H1 (cell line): ENCODE measurements around the gene MYBL2. TPM values are rescaled to one million over a fixed set of nuclear protein-coding genes. Genes with fewer than 3 reads are reported as not detected.

Experiments used
- CTCF ChIA-PET: fragments of 300-600 bp; sonication (Branson Sonifier 250); formaldehyde crosslinking; loops from one replicate; lab custom pipeline; 2021; ENCODE audit not compliant: partially characterized antibody; lab: Charles Lee
- POLR2A ChIA-PET: fragments of 300-600 bp; sonication (Branson Sonifier 250); formaldehyde crosslinking; loops from one replicate; lab custom pipeline; 2021; ENCODE audit warnings: inconsistent platforms; ENCODE audit not compliant: partially characterized antibody; lab: Charles Lee
- DNase-seq, 2 experiments: peaks; one replicate each; pipeline versions ENCODE4 v3.0.0 to v3.0.0-alpha.2; 2010 to 2022; ENCODE audit warnings: low spot score in 2 of 2, low read depth in 1 of 2, mixed read lengths in 1 of 2
- FAIRE-seq: peaks from 2 replicates; lab custom pipeline; 2011; peaks lifted over from hg19 to GRCh38; lab: Jason Lieb, UNC
- H2AFZ ChIP-seq: 2 replicates; pipeline ENCODE4 v1.8.1; 2012; ENCODE audit warnings: low read length, inconsistent platforms
- H2AK5ac ChIP-seq: 2 replicates; pipeline ENCODE4 v1.6.1; 2013; ENCODE audit warnings: low read depth, low read length
- H2BK120ac ChIP-seq: replicated peaks from 2 replicates; pipeline ENCODE3; 2013; ENCODE audit warnings: low read depth, low read length, inconsistent platforms
- H2BK12ac ChIP-seq: 2 replicates; pipeline ENCODE4 v1.6.1; 2013; ENCODE audit warnings: low read depth, low read length
- H2BK15ac ChIP-seq: 2 replicates; pipeline ENCODE4 v1.6.1; 2013; ENCODE audit warnings: low read length
- H2BK20ac ChIP-seq: 2 replicates; pipeline ENCODE4 v1.6.1; 2013; ENCODE audit warnings: low read length
- H2BK5ac ChIP-seq: 2 replicates; pipeline ENCODE4 v1.6.1; 2013; ENCODE audit warnings: low read depth, low read length
- H3K14ac ChIP-seq: 2 replicates; pipeline ENCODE4 v1.6.1; 2013; ENCODE audit warnings: inconsistent platforms; ENCODE audit not compliant: insufficient read length
- H3K18ac ChIP-seq: 2 replicates; pipeline ENCODE4 v1.6.1; 2013; ENCODE audit warnings: low read length; ENCODE audit errors: extremely low read depth
- H3K23ac ChIP-seq: 2 replicates; pipeline ENCODE4 v1.6.1; 2013; ENCODE audit warnings: inconsistent platforms; ENCODE audit not compliant: insufficient read length
- H3K23me2 ChIP-seq: 2 replicates; pipeline ENCODE4 v1.6.1; 2013; ENCODE audit warnings: low read depth, low read length
- H3K27ac ChIP-seq: 2 replicates; pipeline ENCODE4 v1.6.1; 2011; ENCODE audit warnings: low read depth, low read length, inconsistent platforms
- H3K27me3 ChIP-seq, 4 experiments: replicated peaks in 1 of 4; 1 replicate in 1 of 4; 2 replicates in 3 of 4; pipeline versions ENCODE4 v1.6.1 to v1.8.1; 2011 to 2013; ENCODE audit warnings: low read length in 3 of 4, mild to moderate bottlenecking in 3 of 4, inconsistent platforms in 2 of 4, mixed read lengths in 2 of 4, moderate library complexity in 1 of 4; ENCODE audit not compliant: control insufficient read depth in 3 of 4, insufficient read depth in 3 of 4; ENCODE audit errors: extremely low read depth in 1 of 4
- H3K36me3 ChIP-seq, 4 experiments: 2 replicates each; pipeline versions ENCODE4 v1.6.1 to v1.8.1; 2011 to 2013; ENCODE audit warnings: mild to moderate bottlenecking in 4 of 4, low read length in 3 of 4, moderate library complexity in 2 of 4, control low read depth in 1 of 4, inconsistent platforms in 1 of 4; ENCODE audit not compliant: insufficient read depth in 4 of 4, control insufficient read depth in 2 of 4
- H3K4ac ChIP-seq: replicated peaks from 2 replicates; pipeline ENCODE3; 2013; ENCODE audit warnings: low read length, low read depth, mixed read lengths, inconsistent platforms; ENCODE audit not compliant: insufficient read length
- H3K4me1 ChIP-seq, 4 experiments: replicated peaks in 1 of 4; 1 replicate in 1 of 4; 2 replicates in 3 of 4; pipeline versions ENCODE4 v1.6.1 to v1.8.1; 2011 to 2013; ENCODE audit warnings: low read length in 3 of 4, inconsistent platforms in 2 of 4, mixed read lengths in 1 of 4; ENCODE audit not compliant: insufficient read depth in 4 of 4, control insufficient read depth in 3 of 4
- H3K4me2 ChIP-seq, 2 experiments: 2 replicates each; pipeline versions ENCODE4 v1.6.1 to v1.8.1; 2011 to 2013; ENCODE audit warnings: low read depth in 2 of 2, low read length in 2 of 2, control low read depth in 1 of 2, inconsistent platforms in 1 of 2, mild to moderate bottlenecking in 1 of 2; ENCODE audit not compliant: insufficient read depth in 1 of 2
- H3K4me3 ChIP-seq, 4 experiments: fragments of 200-600, 300-600 bp in 1 of 4; sonication (generic), shearing (Covaris generic), sonication (Bioruptor Twin) in 1 of 4; 2 replicates each; pipeline versions ENCODE4 v1.5.1 to v1.8.1; 2011 to 2016; ENCODE audit warnings: low read length in 4 of 4, low read depth in 3 of 4, control low read depth in 2 of 4, inconsistent platforms in 2 of 4, mild to moderate bottlenecking in 2 of 4, mixed read lengths in 1 of 4, moderate library complexity in 1 of 4; ENCODE audit not compliant: insufficient read depth in 2 of 4; ENCODE audit errors: extremely low read depth in 1 of 4
- H3K56ac ChIP-seq: replicated peaks from 2 replicates; pipeline ENCODE3; 2013; ENCODE audit warnings: low read depth, mild to moderate bottlenecking, mixed read lengths, low read length, inconsistent platforms; ENCODE audit not compliant: insufficient read length
- H3K79me1 ChIP-seq: 2 replicates; pipeline ENCODE4 v1.6.1; 2013; ENCODE audit warnings: low read depth, low read length, control low read depth
- H3K79me2 ChIP-seq, 2 experiments: 2 replicates each; pipeline versions ENCODE4 v1.6.1 to v1.8.1; 2012 to 2013; ENCODE audit warnings: low read length in 2 of 2, mild to moderate bottlenecking in 2 of 2, inconsistent platforms in 1 of 2; ENCODE audit not compliant: insufficient read depth in 2 of 2, control insufficient read depth in 1 of 2
- H3K9ac ChIP-seq, 4 experiments: replicated peaks in 1 of 4; 1 replicate in 1 of 4; 2 replicates in 3 of 4; pipeline versions ENCODE4 v1.6.1 to v1.8.1; 2011 to 2013; ENCODE audit warnings: low read depth in 3 of 4, low read length in 3 of 4, control low read depth in 2 of 4, mild to moderate bottlenecking in 2 of 4, moderate library complexity in 2 of 4, inconsistent platforms in 1 of 4; ENCODE audit errors: extremely low read depth in 1 of 4
- H3K9me3 ChIP-seq, 2 experiments: 2 replicates each; pipeline versions ENCODE4 v1.6.1 to v1.8.1; 2012 to 2013; ENCODE audit warnings: mild to moderate bottlenecking in 2 of 2, moderate library complexity in 2 of 2, control low read depth in 1 of 2, inconsistent platforms in 1 of 2, low read depth in 1 of 2, low read length in 1 of 2, mixed read lengths in 1 of 2; ENCODE audit not compliant: insufficient read depth in 2 of 2
- H4K20me1 ChIP-seq, 2 experiments: replicated peaks in 1 of 2; 2 replicates each; pipeline versions ENCODE3 to v1.8.1; 2011 to 2013; ENCODE audit warnings: inconsistent platforms in 2 of 2, low read length in 2 of 2, mild to moderate bottlenecking in 1 of 2; ENCODE audit not compliant: insufficient read depth in 2 of 2, control insufficient read depth in 1 of 2
- H4K5ac ChIP-seq: 2 replicates; pipeline ENCODE4 v1.6.1; 2013; ENCODE audit warnings: low read length, low read depth, mixed read lengths, inconsistent platforms; ENCODE audit not compliant: insufficient read length
- H4K8ac ChIP-seq: 2 replicates; pipeline ENCODE4 v1.8.0; 2013; ENCODE audit warnings: mild to moderate bottlenecking, moderate library complexity, low read length, inconsistent platforms; ENCODE audit not compliant: insufficient read depth; ENCODE audit errors: extremely low read depth
- H4K91ac ChIP-seq: replicated peaks from 2 replicates; pipeline ENCODE3; 2013; ENCODE audit warnings: low read length, mixed read lengths, inconsistent platforms; ENCODE audit not compliant: insufficient read length
- CBX5 ChIP-seq: fragments of 300-800, 300-1000 bp; sonication (generic); IDR thresholded peaks from 2 replicates; pipeline ENCODE4 v1.7.1; 2016; ENCODE audit warnings: antibody characterized with exemption, low read length, low read depth
- CEBPB ChIP-seq: IDR thresholded peaks from 2 replicates; pipeline ENCODE4 v1.6.1; 2012; ENCODE audit warnings: low read depth, low read length
- CHD1 ChIP-seq: IDR thresholded peaks from 2 replicates; pipeline ENCODE4 v1.6.1; 2012; ENCODE audit warnings: low read depth, low read length, improper control_type of control experiment
- CHD2 ChIP-seq: IDR thresholded peaks from 2 replicates; pipeline ENCODE4 v1.6.1; 2012; ENCODE audit warnings: low read length, improper control_type of control experiment
- HDAC2 ChIP-seq, 2 experiments: fragments of 300-600 bp in 1 of 2; sonication (generic) in 1 of 2; IDR thresholded peaks; 2 replicates each; pipeline ENCODE4 v1.6.1; 2011 to 2012; ENCODE audit warnings: low read depth in 2 of 2, low read length in 2 of 2, mild to moderate bottlenecking in 2 of 2, moderate library complexity in 2 of 2, borderline replicate concordance in 1 of 2, inconsistent platforms in 1 of 2
- HDAC6 ChIP-seq: IDR thresholded peaks from one replicate; pipeline ENCODE4 v1.7.1; 2012; ENCODE audit warnings: low read depth, mild to moderate bottlenecking, inconsistent platforms, low read length, moderate library complexity
- JUN ChIP-seq: IDR thresholded peaks from 2 replicates; pipeline ENCODE4 v1.6.1; 2011; ENCODE audit warnings: low read depth, mild to moderate bottlenecking, improper control_type of control experiment, low read length
- KDM5A ChIP-seq: fragments of 200-600 bp; IDR thresholded peaks from 2 replicates; pipeline ENCODE4 v1.7.1; 2012; ENCODE audit warnings: mild to moderate bottlenecking, low read length, inconsistent platforms, mixed read lengths
- POLR2AphosphoS5 ChIP-seq: IDR thresholded peaks from 2 replicates; pipeline ENCODE4 v1.6.1; 2011; ENCODE audit warnings: low read depth, low read length
- TAF7 ChIP-seq: optimal IDR thresholded peaks from 2 replicates; pipeline ENCODE3; 2011; ENCODE audit warnings: low read depth, mild to moderate bottlenecking, inconsistent platforms, low read length, moderate library complexity, borderline replicate concordance
- TCF12 ChIP-seq: IDR thresholded peaks from 2 replicates; pipeline ENCODE4 v1.6.1; 2011; ENCODE audit warnings: low read depth, mild to moderate bottlenecking, low read length
- YY1 ChIP-seq: IDR thresholded peaks from 2 replicates; pipeline ENCODE4 v1.6.1; 2011; ENCODE audit warnings: low read depth, mild to moderate bottlenecking, low read length
- WGBS, 2 experiments: shearing (Covaris generic) in 1 of 2; methylation state at CpG; one replicate each; pipeline versions ENCODE4 v1.1.6 to v1.1.7; 2013 to 2015; ENCODE audit warnings: low lambda C conversion rate in 2 of 2, mixed read lengths in 2 of 2, inconsistent platforms in 1 of 2, low coverage in 1 of 2, missing lambda C conversion rate in 1 of 2; ENCODE audit not compliant: insufficient replicate concordance in 2 of 2, insufficient coverage in 1 of 2, insufficient read length in 1 of 2; ENCODE audit errors: extremely low coverage in 1 of 2, missing lambda C conversion rate in 1 of 2; 5-methylcytosine and 5-hydroxymethylcytosine counted together
- polyA plus RNA-seq, 7 experiments: library from polyadenylated mRNA; depleted of rRNA in 3 of 7; stranded (reverse) in 5 of 7; unstranded in 2 of 7; fragments of >200 nt in 5 of 7; fragments of 200-250 nt in 2 of 7; gene quantifications; 1 replicate in 5 of 7; 2 replicates in 1 of 7; 4 replicates in 1 of 7; pipeline versions ENCODE4 v1.2.1 to v1.2.3, GENCODE V29; 2011 to 2013; ENCODE audit warnings: missing spikeins in 2 of 7, mixed read lengths in 2 of 7
- total RNA-seq: library from RNA; stranded (reverse); fragmentation: NEBNext Ultra II Directional; extraction: Animal tissue kit (Norgen Biotek cat#: 25700); gene quantifications from 2 replicates; pipeline ENCODE4 v1.2.1, GENCODE V29; 2021

Gene MYBL2
- total and polyA plus RNA-seq, 2 of the 8 experiments (the other 6 are each of a cell fraction or from before 2014, with no cell fraction given): 75.3 to 207 TPM

GRCh38 chr20:43748274-43748673 is 81.4 kb downstream of the MYBL2 start:
- H3K36me3 ChIP-seq: no peaks in the 10 kb centered on the region
- H3K4me2 ChIP-seq: no peak overlapping the region
- no peak overlapping the region for H2BK5ac ChIP-seq
- TF ChIP-seq KDM5A (no peak), POLR2AphosphoS5 (no peak), CHD2 (no peak), CHD1 (no peak), YY1 (no peak), TCF12 (no peak), HDAC2 (IDR thresholded peaks at IDR 0.05; ENCODE audit: borderline replicate concordance in 1 of 2, low read depth in 2 of 2, low read length in 2 of 2) (no peak), CEBPB (no peak), JUN (no peak), CBX5 (no peak), HDAC6 (no peak), TAF7 (no peak)
- no peak for DNase-seq
- no peaks in the 10 kb centered on the region for H3K79me1 ChIP-seq
- no peak overlapping the region for H2AK5ac ChIP-seq
- H4K5ac ChIP-seq: no peak overlapping the region
- no peaks in the 10 kb centered on the region for H3K9me3 ChIP-seq
- CTCF ChIA-PET: interaction anchor here (0.6 to 3.6 kb wide), 7 partner anchors 11 to 332 kb away, joined by 3 to 26 read pairs (median 5); no protein-coding TSS in a partner anchor
- H3K27ac ChIP-seq: no peak overlapping the region
- H3K79me2 ChIP-seq: no peaks in the 10 kb centered on the region
- H3K23ac ChIP-seq: no peak overlapping the region
- H3K56ac ChIP-seq: no peak overlapping the region
- no peak for FAIRE-seq
- no peak overlapping the region for H4K91ac ChIP-seq
- no peak overlapping the region for H2BK120ac ChIP-seq
- POLR2A ChIA-PET: interaction anchor here (0.6 kb wide), 1 partner anchor 130 kb away, joined by 3 read pairs; no protein-coding TSS in a partner anchor
- H3K18ac ChIP-seq: no peak overlapping the region
- no peak overlapping the region for H3K14ac ChIP-seq
- no peaks in the 10 kb centered on the region for H3K27me3 ChIP-seq
- no peaks in the 10 kb centered on the region for H4K20me1 ChIP-seq
- H3K9ac ChIP-seq: no peak overlapping the region
- WGBS, 2 experiments: 100% methylated on average over 1 of the region's 1 CpG; no CpG with 5 or more reads in 1 of the 2 experiments
- no peak overlapping the region for H2BK20ac ChIP-seq
- H4K8ac ChIP-seq: no peak overlapping the region
- no peak overlapping the region for H3K4ac ChIP-seq
- no peak overlapping the region for H2BK12ac ChIP-seq
- no peak overlapping the region for H2BK15ac ChIP-seq
- H2AFZ ChIP-seq: no peak overlapping the region
- peaks cover 0 to 4% (median 1%) of the 10 kb centered on the region in 4 experiments; a peak in 2 of 7 replicates for H3K4me1 ChIP-seq
- H3K23me2 ChIP-seq: no peaks in the 10 kb centered on the region
- H3K4me3 ChIP-seq: no peak overlapping the region
